ENCODE data around the gene SHISA7. TPM values are rescaled to one million over a fixed set of nuclear protein-coding genes. Genes with fewer than 3 reads are reported as not detected.

SHISA7 gene
- total RNA-seq, 2 donors from 2014 or later = not detected

DNA sequence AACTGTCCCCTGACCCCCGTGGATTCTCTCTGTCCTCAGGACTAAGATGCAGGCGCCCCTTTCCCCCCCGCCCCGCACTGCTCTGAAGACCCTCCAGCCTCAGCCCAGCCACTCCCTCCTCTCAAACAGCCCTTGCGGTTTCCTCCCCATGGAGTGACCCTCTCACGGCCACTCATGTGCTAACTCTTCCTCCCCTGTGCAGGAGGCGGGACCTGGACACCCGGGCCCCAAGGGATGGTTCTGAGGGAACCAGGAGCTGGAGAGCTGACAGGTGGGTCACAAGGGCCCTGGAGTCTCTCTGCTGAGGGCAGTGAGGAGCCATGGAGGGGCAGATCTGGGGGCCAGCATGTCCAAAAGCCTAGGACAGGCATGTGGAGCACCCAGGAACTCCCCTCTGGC lies 16.4 kb upstream of the SHISA7 start:
- no peaks in the 10 kb centered on the region for H3K36me3 ChIP-seq
- TF ChIP-seq, protein P1, sequence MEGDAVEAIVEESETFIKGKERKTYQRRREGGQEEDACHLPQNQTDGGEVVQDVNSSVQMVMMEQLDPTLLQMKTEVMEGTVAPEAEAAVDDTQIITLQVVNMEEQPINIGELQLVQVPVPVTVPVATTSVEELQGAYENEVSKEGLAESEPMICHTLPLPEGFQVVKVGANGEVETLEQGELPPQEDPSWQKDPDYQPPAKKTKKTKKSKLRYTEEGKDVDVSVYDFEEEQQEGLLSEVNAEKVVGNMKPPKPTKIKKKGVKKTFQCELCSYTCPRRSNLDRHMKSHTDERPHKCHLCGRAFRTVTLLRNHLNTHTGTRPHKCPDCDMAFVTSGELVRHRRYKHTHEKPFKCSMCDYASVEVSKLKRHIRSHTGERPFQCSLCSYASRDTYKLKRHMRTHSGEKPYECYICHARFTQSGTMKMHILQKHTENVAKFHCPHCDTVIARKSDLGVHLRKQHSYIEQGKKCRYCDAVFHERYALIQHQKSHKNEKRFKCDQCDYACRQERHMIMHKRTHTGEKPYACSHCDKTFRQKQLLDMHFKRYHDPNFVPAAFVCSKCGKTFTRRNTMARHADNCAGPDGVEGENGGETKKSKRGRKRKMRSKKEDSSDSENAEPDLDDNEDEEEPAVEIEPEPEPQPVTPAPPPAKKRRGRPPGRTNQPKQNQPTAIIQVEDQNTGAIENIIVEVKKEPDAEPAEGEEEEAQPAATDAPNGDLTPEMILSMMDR (IDR thresholded peaks at IDR 0.05) = no peak
- no peak overlapping the region for H3K4me3 ChIP-seq
- DNase-seq (ENCODE audit: low spot score) = no peak
- H3K27me3 ChIP-seq = no peaks in the 10 kb centered on the region
- H3K4me1 ChIP-seq = peaks cover 0 to 30% of the 10 kb centered on the region in 2 donors
- peak overlapping the region; percentile 16 to 94 for H3K27ac ChIP-seq
- no peaks in the 10 kb centered on the region for H3K9me3 ChIP-seq

DNA sequence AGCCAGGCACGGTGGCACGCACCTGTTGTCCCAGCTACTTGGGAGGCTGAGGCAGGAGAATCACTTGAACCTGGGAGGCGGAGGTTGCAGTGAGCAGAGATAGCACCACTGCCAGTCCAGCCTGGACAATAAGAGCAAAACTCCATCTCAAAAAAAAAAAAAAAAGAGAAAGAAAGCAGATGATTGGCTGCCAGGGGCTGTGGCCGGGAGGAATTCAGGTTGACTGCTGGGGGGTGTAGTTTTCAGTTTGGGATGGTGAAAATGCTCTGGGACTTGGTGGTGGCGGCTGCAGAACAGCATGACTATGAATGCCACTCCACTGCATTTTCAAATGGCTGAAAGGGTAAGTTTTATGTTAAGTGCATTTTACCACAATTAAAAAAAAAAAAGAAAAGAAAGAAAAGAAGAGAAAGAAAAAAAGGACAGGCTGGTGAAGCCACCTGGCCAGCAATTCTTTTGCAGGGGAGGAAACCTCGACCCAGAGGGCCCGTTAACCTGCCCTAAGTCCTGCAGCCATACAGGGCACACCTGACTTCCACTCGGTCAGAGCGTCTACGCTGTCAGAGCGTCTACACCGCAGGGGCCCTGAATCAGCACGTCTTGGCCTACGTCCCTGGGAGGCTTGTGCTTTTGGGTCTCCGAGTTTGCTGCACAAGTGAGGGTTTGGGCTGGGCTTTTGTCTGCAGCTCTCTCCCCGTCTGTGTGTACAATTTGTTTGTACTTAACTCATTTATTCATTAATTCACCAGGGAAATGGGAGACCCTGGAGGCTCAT lies 14.8 kb upstream of the SHISA7 start:
- Histone ChIP-seq H3K9me3 (no peaks in the 10 kb centered on the region), H3K4me3 (no peak overlapping the region), H3K27me3 (no peaks in the 10 kb centered on the region), H3K4me1 (peaks cover 0 to 32% of the 10 kb centered on the region in 2 donors), H3K27ac (no peak overlapping the region), H3K36me3 (no peaks in the 10 kb centered on the region)
- TF ChIP-seq, protein P1 (IDR thresholded peaks at IDR 0.05) = no peak
- no peak for DNase-seq (ENCODE audit: low spot score)

DNA sequence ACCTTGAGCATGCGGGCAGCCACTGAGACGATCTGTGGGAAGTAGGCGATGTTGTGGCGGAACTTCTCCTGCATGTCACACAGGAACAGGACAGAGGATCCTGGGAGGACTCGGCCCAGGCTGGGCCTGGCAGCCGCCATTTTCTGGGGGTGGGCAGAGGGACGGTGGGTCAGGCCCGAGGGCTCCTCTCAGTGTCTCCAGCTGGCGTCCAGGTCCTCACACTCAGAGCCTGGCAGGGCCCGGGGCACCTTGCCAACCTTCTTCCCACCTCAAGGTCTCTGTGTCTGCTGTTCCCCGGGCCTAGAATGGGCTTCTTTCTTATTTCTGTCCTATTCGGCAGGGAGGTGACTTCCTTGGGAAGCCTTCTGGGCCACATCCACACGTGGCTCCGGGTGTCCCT lies 13.2 kb upstream of the SHISA7 start:
- TF ChIP-seq, protein P1 (IDR thresholded peaks at IDR 0.05) = no peak
- H3K27ac ChIP-seq = no peak overlapping the region
- H3K9me3 ChIP-seq = no peaks in the 10 kb centered on the region
- no peaks in the 10 kb centered on the region for H3K36me3 ChIP-seq
- peaks cover 0 to 38% of the 10 kb centered on the region in 2 donors for H3K4me1 ChIP-seq
- H3K27me3 ChIP-seq = peaks cover 8 to 12% of the 10 kb centered on the region in 2 donors
- no peak overlapping the region for H3K4me3 ChIP-seq
- no peak for DNase-seq (ENCODE audit: low spot score)

DNA sequence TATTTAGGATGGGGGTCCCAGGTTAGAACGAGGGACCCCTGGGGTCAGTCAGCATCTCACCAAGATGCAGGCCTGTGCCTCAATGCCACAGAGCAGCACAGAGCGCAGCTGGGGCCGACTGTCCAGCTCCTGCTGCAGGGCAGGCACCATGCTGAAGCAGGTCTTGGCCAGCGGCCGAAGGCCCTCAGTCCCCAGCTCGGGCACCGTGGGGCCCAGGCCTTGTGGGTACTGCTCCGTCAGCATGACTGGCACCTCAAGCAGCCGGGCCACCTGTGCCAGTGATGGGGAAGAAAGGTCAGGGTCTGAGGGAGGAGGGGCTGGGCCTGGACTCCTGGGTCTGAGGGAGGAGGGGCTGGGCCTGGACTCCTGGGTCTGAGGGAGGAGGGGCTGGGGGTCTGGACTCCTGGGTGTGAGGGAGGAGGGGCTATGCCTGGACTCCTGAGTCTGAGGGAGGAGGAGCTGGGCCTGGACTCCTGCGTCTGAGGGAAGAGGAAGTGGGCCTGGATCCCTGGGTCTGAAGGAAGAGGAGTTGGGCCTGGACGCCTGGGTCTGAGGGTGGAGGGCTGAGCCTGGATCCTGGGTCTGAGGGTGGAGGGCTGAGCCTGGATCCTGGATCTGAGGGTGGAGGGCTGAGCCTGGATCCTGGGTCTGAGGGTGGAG lies 12.6 kb upstream of the SHISA7 start:
- H3K27ac ChIP-seq = no peak overlapping the region
- peaks cover 0 to 36% of the 10 kb centered on the region in 2 donors for H3K4me1 ChIP-seq
- TF ChIP-seq, protein P1 (IDR thresholded peaks at IDR 0.05) = no peak
- no peak overlapping the region for H3K4me3 ChIP-seq
- no peaks in the 10 kb centered on the region for H3K36me3 ChIP-seq
- DNase-seq (ENCODE audit: low spot score) = no peak
- no peaks in the 10 kb centered on the region for H3K9me3 ChIP-seq
- peaks cover 8 to 18% of the 10 kb centered on the region in 2 donors for H3K27me3 ChIP-seq

DNA sequence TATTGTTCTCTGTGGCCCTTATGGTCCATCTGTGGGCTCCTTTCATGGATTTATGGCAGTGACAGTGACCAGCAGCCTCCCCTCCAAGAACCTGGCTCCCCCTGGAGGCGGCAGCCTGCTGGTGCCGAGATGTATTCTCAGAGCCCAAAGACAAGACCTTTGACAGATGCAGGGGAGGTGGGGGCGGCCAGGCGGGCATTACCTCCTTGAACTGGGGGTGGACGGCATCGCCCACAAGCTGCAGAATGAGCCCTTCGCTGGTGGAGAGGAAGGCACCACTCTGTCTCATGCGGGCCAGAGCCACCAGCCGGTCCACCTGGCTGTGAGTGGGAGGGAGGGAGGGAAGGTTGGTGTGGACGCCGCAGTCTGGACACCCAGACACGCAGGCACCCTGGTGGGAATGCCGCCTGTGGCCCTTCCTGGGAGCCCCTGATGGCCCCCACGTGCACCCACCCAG lies 11.7 kb upstream of the SHISA7 start:
- H3K27me3 ChIP-seq = peaks cover 8 to 18% of the 10 kb centered on the region in 2 donors
- H3K36me3 ChIP-seq = no peaks in the 10 kb centered on the region
- H3K27ac ChIP-seq = no peak overlapping the region
- peaks cover 0 to 27% of the 10 kb centered on the region in 2 donors for H3K4me1 ChIP-seq
- DNase-seq (ENCODE audit: low spot score) = no peak
- H3K9me3 ChIP-seq = no peaks in the 10 kb centered on the region
- no peak overlapping the region for H3K4me3 ChIP-seq
- TF ChIP-seq, protein P1 (IDR thresholded peaks at IDR 0.05) = peak; percentile 32 to 63

Data from right atrium auricular region (tissue), 2 donors.